Dedifferentiated amniotic fluid mesenchymal stem cell (primary cell): ENCODE data around the gene CABP7.

Experiments
- DNase-seq: peaks from one replicate; pipeline ENCODE4 v3.0.0-alpha.2; 2016; ENCODE audit errors: extremely low spot score

The CABP7 gene

DNA sequence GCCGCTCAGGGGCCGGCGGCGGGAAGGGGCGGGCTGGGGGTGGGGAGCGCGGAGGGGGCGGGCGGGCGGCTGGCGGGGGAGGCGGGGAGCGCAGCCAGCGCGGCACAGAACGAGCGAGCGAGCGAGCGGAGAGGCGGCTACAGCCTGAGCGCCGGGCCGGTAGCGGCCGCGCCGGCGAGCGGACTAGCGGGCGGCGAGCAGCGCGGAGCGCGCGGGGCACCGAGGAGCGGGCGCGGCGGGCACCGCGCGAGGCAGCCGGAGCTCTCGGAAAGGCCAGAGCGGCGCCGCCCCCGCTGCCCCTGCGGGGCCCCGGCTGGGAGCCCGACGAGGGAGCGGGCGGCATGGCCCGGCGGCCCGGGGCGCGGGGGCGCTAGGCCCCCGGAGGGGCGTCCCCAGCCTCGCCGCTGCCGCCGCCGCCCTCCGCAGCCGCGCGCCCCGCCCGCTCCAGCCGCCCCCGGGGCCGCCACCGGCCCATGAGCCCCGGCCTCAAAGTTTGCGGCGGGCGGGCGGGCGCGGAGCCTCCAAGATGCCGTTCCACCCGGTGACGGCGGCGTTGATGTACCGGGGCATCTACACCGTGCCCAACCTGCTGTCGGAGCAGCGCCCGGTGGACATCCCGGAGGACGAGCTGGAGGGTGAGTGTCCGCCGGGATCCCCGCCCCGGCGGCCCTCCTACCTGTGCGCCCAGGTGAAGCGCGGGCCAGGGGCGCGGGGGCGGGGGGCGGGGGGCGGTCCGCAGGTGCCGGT lies at the start of gene CABP7:
TSS of gene CABP7 (plus strand) at position 105 of the 747 bp plus-strand sequence. CDS start at position 527, 422 bp downstream.
- DNase-seq: no peak

DNA sequence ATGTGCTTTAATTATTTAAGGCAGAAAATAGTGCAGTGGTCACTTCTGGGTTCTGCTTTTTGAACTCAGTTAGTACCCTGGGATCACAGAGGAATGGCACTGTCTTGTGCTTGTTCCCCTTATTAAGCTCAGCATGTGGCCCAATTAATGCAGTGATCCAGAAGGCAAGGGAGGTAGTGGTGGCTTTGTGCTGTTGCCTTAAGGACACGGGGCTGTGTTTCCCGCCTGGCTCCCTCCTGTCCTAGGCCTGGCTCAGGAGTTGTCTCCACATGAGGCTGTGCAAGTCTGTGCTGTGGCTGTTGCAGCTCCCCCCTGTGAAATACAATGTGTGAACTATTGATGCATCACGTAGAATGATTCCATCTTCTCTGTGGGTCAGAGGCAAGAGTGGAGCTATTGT lies 49.2 kb upstream of the CABP7 start:
- DNase-seq: no peak

GRCh38 chr22:29673361-29674066 lies 46.3 kb upstream of the CABP7 start:
- no peak for DNase-seq

GRCh38 chr22:29674121-29674520 lies 45.7 kb upstream of the CABP7 start:
- no peak for DNase-seq

- no peak for DNase-seq
Measured at GRCh38 chr22:29679316-29679715, 40.5 kb upstream of the CABP7 start.

DNA sequence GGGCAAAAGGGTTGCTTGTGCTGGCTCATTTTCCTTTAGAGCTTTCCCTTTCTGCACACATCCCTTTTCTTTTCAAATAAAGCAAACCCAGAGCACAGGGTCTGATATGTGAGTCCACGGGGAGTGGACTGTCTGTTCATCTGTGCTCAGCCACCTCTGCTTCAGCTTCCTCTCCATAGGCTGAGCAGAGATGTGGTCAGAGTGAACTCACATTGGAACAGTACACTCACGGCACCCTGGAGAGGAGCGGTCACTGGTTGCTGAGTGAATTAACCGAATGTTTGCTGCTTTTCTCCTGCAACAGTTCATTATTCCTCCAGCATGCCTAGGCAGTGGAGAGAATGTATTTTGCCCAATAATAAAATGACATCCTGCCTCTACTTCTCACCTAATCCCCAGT lies 36.3 kb upstream of the CABP7 start:
- DNase-seq: no peak

DNA sequence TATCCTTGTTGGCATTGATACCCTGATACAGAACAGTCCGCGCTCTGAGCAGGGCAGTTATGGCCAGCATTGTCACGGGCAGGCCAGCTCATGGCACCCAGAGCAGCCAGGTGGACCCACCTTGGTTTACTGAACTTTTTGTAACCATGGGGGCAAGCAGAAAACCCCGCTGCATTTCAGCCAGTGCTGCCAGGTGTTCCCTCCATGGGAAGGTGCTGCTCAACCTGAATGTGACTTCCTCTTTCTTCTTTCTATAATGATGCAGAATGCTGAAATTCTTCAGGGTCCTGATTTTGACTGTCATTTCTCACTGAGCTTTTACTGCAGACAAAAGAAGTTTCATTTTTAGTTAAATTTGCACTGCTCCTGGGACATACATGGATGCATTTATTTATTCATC lies 35.6 kb upstream of the CABP7 start:
- DNase-seq: no peak

GRCh38 chr22:29689206-29689879 lies 30.5 kb upstream of the CABP7 start:
- no peak for DNase-seq

DNA sequence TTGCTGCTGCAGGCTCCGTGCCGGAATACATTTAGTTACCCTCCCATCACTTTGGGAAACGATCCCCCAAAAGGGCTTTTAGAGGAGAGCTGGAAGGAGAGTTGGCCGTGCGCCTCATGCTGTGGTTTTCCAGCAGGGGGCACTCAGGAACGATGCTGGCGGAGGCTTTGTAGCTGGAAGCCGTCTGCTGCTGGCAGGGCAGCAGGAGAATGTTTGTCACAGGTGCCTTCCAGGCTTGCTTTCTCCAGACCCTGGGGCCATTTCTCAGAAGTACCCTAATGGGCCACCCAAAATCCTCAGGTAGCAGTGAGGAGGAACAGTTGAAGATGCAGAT lies 30.0 kb upstream of the CABP7 start:
- DNase-seq: no peak

- no peak for DNase-seq
Measured at GRCh38 chr22:29690476-29690875, 29.3 kb upstream of the CABP7 start.

- no peak for DNase-seq
Measured at GRCh38 chr22:29691636-29692326, 28.0 kb upstream of the CABP7 start.

DNA sequence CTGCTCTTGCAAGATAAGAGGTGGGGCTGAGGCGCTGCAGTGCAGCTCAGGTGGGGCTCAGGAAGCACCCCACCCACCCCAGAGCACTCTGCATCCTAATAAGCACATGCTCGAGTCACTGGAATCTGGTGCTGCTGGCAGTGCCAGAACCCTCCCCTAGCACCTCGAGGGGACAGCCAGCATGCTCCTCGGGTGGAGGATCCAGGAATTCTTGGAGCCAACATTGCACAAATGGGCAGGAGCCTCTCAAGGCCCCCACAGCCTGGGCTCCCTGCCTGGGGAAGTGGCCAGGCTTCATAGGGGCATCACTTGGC lies 27.5 kb upstream of the CABP7 start:
- no peak for DNase-seq

- DNase-seq: no peak
Measured at GRCh38 chr22:29693161-29693560, 26.6 kb upstream of the CABP7 start.

- DNase-seq: no peak
Measured at GRCh38 chr22:29693671-29694070, 26.1 kb upstream of the CABP7 start.

- DNase-seq: no peak
Measured at GRCh38 chr22:29695129-29695926, 24.5 kb upstream of the CABP7 start.

DNA sequence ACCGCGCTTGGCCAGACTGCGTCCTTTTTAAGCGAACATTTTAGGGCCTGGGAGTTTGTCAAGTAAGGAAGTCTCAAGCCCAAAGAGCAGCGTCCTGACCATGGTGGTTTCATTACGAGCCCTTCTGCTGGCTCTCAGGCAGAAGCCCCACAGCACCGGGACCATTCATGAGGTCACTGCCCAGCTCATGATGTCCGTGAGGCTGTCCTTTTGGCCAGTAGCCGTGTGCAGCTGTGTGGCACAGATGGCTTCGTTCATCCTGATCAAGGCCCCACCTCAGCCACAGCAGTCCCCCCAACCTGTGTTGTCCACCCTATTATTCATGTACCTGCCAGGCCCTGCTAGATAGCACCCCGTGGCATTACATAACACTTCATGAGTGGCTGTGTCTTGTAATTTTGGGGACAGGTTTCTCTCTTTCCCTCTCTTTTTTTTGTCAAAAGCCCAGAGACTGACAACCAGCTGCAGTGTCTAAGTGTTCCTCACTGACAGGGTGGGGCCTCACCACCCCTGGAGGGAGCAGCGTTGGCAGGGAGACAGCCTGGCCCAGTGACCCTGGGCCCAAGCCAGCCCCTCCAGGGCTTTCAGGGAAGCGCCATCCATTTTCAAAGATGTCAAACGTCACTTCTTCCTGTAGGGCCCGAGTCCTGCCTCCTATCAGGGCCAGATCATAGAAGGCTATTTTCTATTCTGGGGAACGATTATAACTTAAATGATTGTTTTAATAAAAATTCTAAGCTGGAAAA lies 21.8 kb upstream of the CABP7 start:
- no peak for DNase-seq

- DNase-seq: no peak
Measured at GRCh38 chr22:29700206-29700899, 19.4 kb upstream of the CABP7 start.

GRCh38 chr22:29700900-29701154 lies 19.0 kb upstream of the CABP7 start:
- no peak for DNase-seq

DNA sequence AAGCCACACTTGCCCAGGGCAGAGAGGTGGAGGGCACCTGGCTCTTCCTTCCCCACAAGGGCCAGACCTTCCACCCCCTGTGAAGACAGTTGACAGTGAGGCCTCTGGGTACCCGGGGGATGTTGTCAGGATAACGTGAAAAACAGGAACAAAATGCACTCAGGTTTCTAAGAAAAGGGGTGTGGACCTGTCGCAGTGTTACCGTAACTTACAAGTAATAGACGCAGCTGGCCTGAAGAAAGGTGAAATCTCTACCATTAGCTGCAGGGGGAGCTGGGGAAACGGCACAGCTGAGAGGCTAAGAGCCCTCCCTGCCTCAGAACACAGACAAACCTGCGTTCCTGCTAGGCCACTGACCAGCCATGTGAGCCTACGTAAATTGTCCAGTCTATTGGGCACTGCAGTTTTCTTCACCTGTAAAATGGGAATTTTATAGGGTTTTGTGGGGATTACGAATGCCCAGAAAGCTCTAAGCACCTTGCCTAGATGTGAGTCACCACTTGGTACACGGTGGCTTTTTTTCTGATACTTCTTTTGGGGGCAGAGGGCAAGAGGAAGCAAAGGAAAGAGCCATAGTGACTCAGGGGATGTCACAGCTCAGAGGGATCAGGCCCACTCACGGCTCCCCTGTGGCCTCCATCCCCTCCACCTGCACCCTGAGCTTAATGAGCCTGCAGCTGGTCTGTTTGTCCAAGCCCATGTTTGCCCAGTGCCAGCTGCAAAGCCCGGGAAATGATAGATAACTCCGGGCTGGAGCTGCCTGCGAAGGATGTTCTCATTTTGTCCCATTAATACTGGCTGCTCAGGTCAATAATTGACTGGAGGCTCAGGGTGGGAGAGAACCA lies 18.4 kb upstream of the CABP7 start:
- no peak for DNase-seq
